Activated CD4-positive, alpha-beta memory T cell treated with anti-CD3 and anti-CD28 coated beads for 36 hours (primary cell): ENCODE data around the gene PTGDR2. TPM values are rescaled to one million over a fixed set of nuclear protein-coding genes. Genes with fewer than 3 reads are reported as not detected.
A peak's percentile ranks its signal among the peaks of the same experiment; 100 is the strongest.

Source experiments
- CTCF ChIA-PET: fragments of 350-600 bp; sonication (Branson Sonifier 250); formaldehyde crosslinking; loops from one replicate; lab custom pipeline; 2021; ENCODE audit warnings: antibody characterized with exemption, inconsistent platforms; lab: Charles Lee
- POLR2A ChIA-PET: fragments of 350-600 bp; sonication (Branson Sonifier 250); formaldehyde crosslinking; loops from one replicate; lab custom pipeline; 2021; ENCODE audit warnings: antibody characterized with exemption; lab: Charles Lee
- DNase-seq: peaks from one replicate; pipeline ENCODE4 v3.0.0-alpha.2; 2020
- H3K27ac Mint-ChIP-seq: one replicate; pipeline ENCODE4 v1.8.0; 2021; ENCODE audit warnings: mixed read lengths
- H3K27me3 Mint-ChIP-seq: one replicate; pipeline ENCODE4 v1.8.0; 2021; ENCODE audit warnings: mixed read lengths
- H3K36me3 Mint-ChIP-seq: one replicate; pipeline ENCODE4 v1.8.0; 2021; ENCODE audit warnings: mixed read lengths
- H3K4me1 Mint-ChIP-seq: one replicate; pipeline ENCODE4 v1.8.0; 2021; ENCODE audit warnings: low read depth, mixed read lengths
- H3K4me3 Mint-ChIP-seq: one replicate; pipeline ENCODE4 v1.8.0; 2021; ENCODE audit warnings: mild to moderate bottlenecking, mixed read lengths
- H3K9me3 Mint-ChIP-seq: one replicate; pipeline ENCODE4 v1.8.0; 2021; ENCODE audit warnings: mixed read lengths
- intact Hi-C: fragments of 100-400 bp; cut with micrococcal nuclease; formaldehyde crosslinking; loops from one replicate; pipeline ENCODE4 v1.15.1; 2023
- total RNA-seq, 2 experiments: library from RNA; stranded (reverse); gene quantifications; one replicate each; pipeline ENCODE4 v1.2.3, GENCODE V29; 2021

Gene PTGDR2
- total RNA-seq, 2 experiments from 2014 or later: 0.33 to 0.36 TPM

- ChIA-PET POLR2A (interaction anchor here (1.3 kb wide), 1 partner anchor 11 kb away, joined by 6 read pairs; the partner anchor contains the start of gene PTGDR2), CTCF (interaction anchor here (0.8 to 5.7 kb wide), 3 partner anchors 13 to 55 kb away, joined by 3 to 39 read pairs (median 5); no protein-coding TSS in a partner anchor)
- Mint-ChIP-seq H3K9me3 (no peaks in the 10 kb centered on the region), H3K27me3 (no peaks in the 10 kb centered on the region), H3K36me3 (peaks cover 24% of the 10 kb centered on the region), H3K27ac (peak overlapping the region; percentile 1), H3K4me1 (peaks cover 36% of the 10 kb centered on the region), H3K4me3 (peak overlapping the region; percentile 88)
- intact Hi-C loops: loop anchor here (10.0 kb wide), 1 partner anchor 321 kb away; the partner anchor contains the start of gene VPS37C
- no peak for DNase-seq
Measured at GRCh38 chr11:60844045-60844869, 11.5 kb downstream of the PTGDR2 start.

- intact Hi-C loops: loop anchor here (10.0 kb wide), 1 partner anchor 322 kb away; the partner anchor contains the start of gene VPS37C
- Mint-ChIP-seq H3K4me3 (peak overlapping the region; percentile 88), H3K27me3 (no peaks in the 10 kb centered on the region), H3K36me3 (peaks cover 13% of the 10 kb centered on the region), H3K4me1 (peaks cover 36% of the 10 kb centered on the region), H3K27ac (peak overlapping the region; percentile 85), H3K9me3 (no peaks in the 10 kb centered on the region)
- ChIA-PET POLR2A (interaction anchor here (0.5 to 1.0 kb wide), 2 partner anchors 62 to 73 kb away, joined by 3 to 4 read pairs; no protein-coding TSS in a partner anchor), CTCF (interaction anchor here (1.0 to 5.7 kb wide), 4 partner anchors 11 to 71 kb away, joined by 3 to 39 read pairs (median 8); partner anchors contain the start of gene TMEM109)
- DNase-seq: no peak
Measured at GRCh38 chr11:60842668-60843600, 12.8 kb downstream of the PTGDR2 start.

DNA sequence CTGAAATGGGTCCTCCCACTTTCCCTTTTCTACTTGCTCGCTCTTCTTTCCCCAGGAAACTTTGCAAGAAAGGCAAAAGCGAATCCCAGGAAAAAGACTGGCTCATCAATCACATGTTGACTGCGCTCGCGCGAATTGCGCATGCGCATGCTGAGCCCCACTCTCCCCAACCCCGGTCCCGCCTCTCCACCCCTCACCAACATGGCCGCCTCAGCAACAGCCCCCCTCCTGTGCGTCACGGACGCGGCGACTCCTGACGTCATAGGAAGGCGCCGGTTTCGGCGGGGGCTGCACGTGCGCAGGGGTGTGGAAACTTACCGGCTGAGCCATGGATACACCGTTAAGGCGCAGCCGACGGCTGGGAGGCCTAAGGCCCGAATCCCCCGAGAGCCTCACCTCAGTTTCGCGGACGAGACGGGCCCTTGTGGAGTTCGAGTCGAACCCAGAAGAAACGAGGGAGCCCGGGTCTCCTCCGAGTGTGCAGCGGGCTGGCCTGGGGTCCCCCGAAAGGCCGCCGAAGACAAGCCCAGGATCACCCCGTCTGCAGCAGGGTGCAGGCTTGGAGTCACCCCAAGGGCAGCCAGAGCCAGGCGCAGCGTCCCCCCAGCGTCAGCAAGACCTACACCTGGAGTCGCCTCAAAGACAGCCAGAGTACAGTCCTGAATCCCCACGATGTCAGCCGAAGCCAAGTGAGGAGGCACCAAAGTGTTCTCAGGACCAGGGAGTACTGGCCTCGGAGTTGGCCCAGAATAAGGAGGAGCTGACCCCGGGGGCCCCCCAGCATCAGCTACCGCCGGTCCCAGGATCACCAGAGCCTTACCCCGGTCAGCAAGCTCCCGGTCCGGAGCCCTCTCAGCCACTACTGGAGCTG, 13.7 kb downstream of the PTGDR2 start, which contains the start of gene CCDC86:
CCDC86 (plus strand) TSS at position 317 of the 871 bp plus-strand sequence; CDS start at position 329, 12 bp downstream.
- Mint-ChIP-seq H3K9me3 (no peaks in the 10 kb centered on the region), H3K36me3 (peaks cover 13% of the 10 kb centered on the region), H3K27ac (peak within 1 kb of the TSS; percentile 85), H3K4me3 (peak within 1 kb of the TSS; percentile 88), H3K4me1 (peaks cover 36% of the 10 kb centered on the region), H3K27me3 (no peaks in the 10 kb centered on the region)
- POLR2A ChIA-PET: interaction anchor here (1.0 kb wide), 1 partner anchor 63 kb away, joined by 4 read pairs; no protein-coding TSS in a partner anchor
- intact Hi-C loops: loop anchor here (1.0 to 10.0 kb wide), 2 partner anchors 64 to 323 kb away; partner anchors contain the start of genes PRPF19 and VPS37C
- CTCF ChIA-PET: interaction anchor here (1.0 to 5.7 kb wide), 4 partner anchors 11 to 72 kb away, joined by 3 to 39 read pairs (median 8); partner anchors contain the start of gene TMEM109
- peak; percentile 99 for DNase-seq

- peaks cover 9% of the 10 kb centered on the region for H3K36me3 Mint-ChIP-seq
- ChIA-PET CTCF (interaction anchor here (2.3 to 5.7 kb wide), 2 partner anchors 9 to 58 kb away, joined by 12 to 39 read pairs; no protein-coding TSS in a partner anchor), POLR2A (no interaction called here)
- H3K4me3 Mint-ChIP-seq: peak overlapping the region; percentile 43
- no peak for DNase-seq
- peaks cover 33% of the 10 kb centered on the region for H3K4me1 Mint-ChIP-seq
- H3K27ac Mint-ChIP-seq: peak overlapping the region; percentile 30
- no peaks in the 10 kb centered on the region for H3K9me3 Mint-ChIP-seq
- intact Hi-C loops: loop anchor here (1.0 to 10.0 kb wide), 2 partner anchors 66 to 324 kb away; partner anchors contain the start of genes PRPF19 and VPS37C
- no peaks in the 10 kb centered on the region for H3K27me3 Mint-ChIP-seq
Measured at GRCh38 chr11:60840470-60841430, 15.0 kb downstream of the PTGDR2 start.

DNA sequence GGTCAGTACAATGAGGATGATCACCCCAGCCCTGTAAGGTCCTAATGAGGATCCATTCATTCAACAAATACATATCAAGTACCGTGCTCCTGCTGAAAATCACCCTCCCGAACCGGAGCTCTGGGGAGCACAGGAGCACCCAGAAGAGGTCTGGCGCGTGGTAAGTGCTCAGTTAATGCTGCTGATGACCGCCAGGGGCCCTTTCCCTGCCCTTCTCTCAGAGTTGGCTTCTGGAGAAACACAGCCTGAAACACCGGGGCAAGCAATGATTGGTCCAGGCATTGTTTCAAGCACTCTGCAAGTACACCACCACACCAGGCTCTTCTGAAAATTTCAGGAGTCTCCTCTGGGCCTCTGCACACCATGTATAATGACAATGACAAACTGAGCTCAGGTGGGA, 17.6 kb downstream of the PTGDR2 start:
- ChIA-PET POLR2A (interaction anchor here (1.0 kb wide), 1 partner anchor 64 kb away, joined by 3 read pairs; no protein-coding TSS in a partner anchor), CTCF (interaction anchor here (0.6 to 1.4 kb wide), 4 partner anchors 13 to 498 kb away, joined by 3 read pairs; no protein-coding TSS in a partner anchor)
- DNase-seq: no peak
- Mint-ChIP-seq H3K4me3 (no peak overlapping the region), H3K4me1 (peaks cover 20% of the 10 kb centered on the region), H3K36me3 (no peaks in the 10 kb centered on the region), H3K27ac (no peak overlapping the region), H3K9me3 (no peaks in the 10 kb centered on the region), H3K27me3 (peaks cover under 1% of the 10 kb centered on the region)
- intact Hi-C loops: no loop called here

GRCh38 chr11:60836866-60837515, 18.8 kb downstream of the PTGDR2 start:
- no peak for DNase-seq
- intact Hi-C loops: no loop called here
- H3K4me3 Mint-ChIP-seq: no peak overlapping the region
- no peak overlapping the region for H3K27ac Mint-ChIP-seq
- CTCF ChIA-PET: interaction anchor here (0.8 to 1.4 kb wide), 3 partner anchors 14 to 76 kb away, joined by 3 to 4 read pairs (median 3); partner anchors contain the start of gene TMEM109
- POLR2A ChIA-PET: no interaction called here
- no peaks in the 10 kb centered on the region for H3K36me3 Mint-ChIP-seq
- no peaks in the 10 kb centered on the region for H3K9me3 Mint-ChIP-seq
- peaks cover 8% of the 10 kb centered on the region for H3K27me3 Mint-ChIP-seq
- peaks cover 20% of the 10 kb centered on the region for H3K4me1 Mint-ChIP-seq

DNA sequence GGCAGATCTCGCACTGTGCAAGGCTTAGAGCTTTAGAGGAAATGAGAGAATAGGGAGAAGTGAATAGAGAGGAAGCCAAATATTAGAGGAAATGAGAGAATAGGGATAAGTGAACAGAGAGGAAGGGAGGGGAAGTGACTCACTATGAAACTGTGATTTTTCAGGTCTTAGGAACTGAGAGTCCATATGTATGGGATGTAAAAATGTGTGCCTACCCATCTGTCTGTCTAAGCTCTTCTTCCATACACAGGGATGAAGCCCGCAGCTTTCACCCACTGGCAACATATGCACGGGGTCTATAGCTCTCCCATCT, 20.3 kb downstream of the PTGDR2 start:
- POLR2A ChIA-PET: no interaction called here
- no peaks in the 10 kb centered on the region for H3K9me3 Mint-ChIP-seq
- DNase-seq: no peak
- intact Hi-C loops: no loop called here
- H3K36me3 Mint-ChIP-seq: no peaks in the 10 kb centered on the region
- peaks cover 10% of the 10 kb centered on the region for H3K27me3 Mint-ChIP-seq
- H3K27ac Mint-ChIP-seq: no peak overlapping the region
- CTCF ChIA-PET: interaction anchor here (1.5 kb wide), 2 partner anchors 52 to 64 kb away, joined by 5 to 7 read pairs; no protein-coding TSS in a partner anchor
- H3K4me3 Mint-ChIP-seq: no peak overlapping the region
- H3K4me1 Mint-ChIP-seq: peaks cover 10% of the 10 kb centered on the region

DNA sequence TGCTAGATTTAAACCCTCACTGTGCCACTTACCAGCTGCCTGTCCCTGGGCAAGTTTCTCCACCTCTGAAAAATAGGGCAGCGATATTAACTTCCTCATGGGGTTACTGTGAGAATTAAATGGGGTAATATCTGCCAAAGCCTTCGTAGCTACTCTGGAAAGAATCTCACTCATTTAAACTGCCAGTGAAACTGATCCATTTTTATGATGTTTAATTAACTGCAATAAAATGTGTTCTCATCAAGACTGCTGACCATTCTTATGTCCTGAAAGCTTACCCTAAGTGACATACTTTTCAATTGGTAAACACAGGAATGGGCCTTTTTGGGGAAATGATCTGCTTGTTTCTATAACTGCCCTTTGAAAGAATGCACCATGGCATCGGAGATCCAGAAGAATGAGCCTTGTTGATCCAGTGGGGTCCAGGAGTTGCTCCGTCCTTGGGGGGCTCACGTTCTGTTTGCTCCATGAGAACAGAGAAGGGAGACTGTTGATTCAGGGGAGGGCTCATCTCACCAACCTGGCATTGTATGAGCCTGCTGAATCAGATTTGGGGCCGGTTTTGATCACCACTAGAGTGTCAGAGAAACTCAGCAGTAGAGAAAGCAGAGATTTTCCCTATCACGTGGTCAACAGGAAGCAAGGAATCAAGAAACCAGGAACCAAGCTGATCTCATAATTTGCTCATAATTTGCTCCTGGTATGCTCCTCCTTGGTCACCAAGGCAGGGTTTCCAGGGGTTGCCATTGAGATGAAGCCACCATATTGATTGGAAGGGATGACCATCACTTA, 20.8 kb downstream of the PTGDR2 start:
- no peaks in the 10 kb centered on the region for H3K36me3 Mint-ChIP-seq
- H3K9me3 Mint-ChIP-seq: no peaks in the 10 kb centered on the region
- CTCF ChIA-PET: interaction anchor here (0.6 to 1.5 kb wide), 3 partner anchors 53 to 64 kb away, joined by 4 to 7 read pairs (median 5); no protein-coding TSS in a partner anchor
- no peak overlapping the region for H3K27ac Mint-ChIP-seq
- intact Hi-C loops: no loop called here
- H3K4me3 Mint-ChIP-seq: no peak overlapping the region
- H3K27me3 Mint-ChIP-seq: peaks cover 10% of the 10 kb centered on the region
- POLR2A ChIA-PET: no interaction called here
- no peak for DNase-seq
- peaks cover 10% of the 10 kb centered on the region for H3K4me1 Mint-ChIP-seq
